Measurements from ENCODE around the gene RB1.

GRCh38 chr13:48258002-48258401 lies 45.5 kb upstream of the RB1 start:
- TF ChIP-seq CTCF (IDR thresholded peaks at IDR 0.05) (no peak), POLR2A (IDR thresholded peaks at IDR 0.05) (no peak)

All from esophagus squamous epithelium (tissue), 4 donors.